Naive thymus-derived CD8-positive, alpha-beta T cell (primary cell): ENCODE data around the gene DOK5. TPM values are rescaled to one million over a fixed set of nuclear protein-coding genes. Genes with fewer than 3 reads are reported as not detected.

ENCODE experiments used
- ATAC-seq, 2 donors: fragments of 150-1000 bp; cut with Tn5 transposase in 1 of 2; sonication (Bioruptor Pico), chemical (Tn5 transposase) in 1 of 2; 1 replicate in 1 of 2; 2 replicates in 1 of 2; pipeline ENCODE4 v1.10.0; 2021; ENCODE audit warnings: mild to moderate bottlenecking in 2 of 2, moderate library complexity in 2 of 2
- POLR2A ChIA-PET: fragments of 350-600 bp; sonication (Branson Sonifier 250); formaldehyde crosslinking; loops from one replicate; lab custom pipeline; 2021; ENCODE audit warnings: antibody characterized with exemption; lab: Charles Lee
- DNase-seq, 10 donors: peaks; one replicate each; pipeline versions ENCODE4 v3.0.0 to v3.0.0-alpha.2; 2020 to 2022
- H3K27ac Mint-ChIP-seq, 10 donors: one replicate each; pipeline ENCODE4 v1.8.0; 2020 to 2022; ENCODE audit warnings: mild to moderate bottlenecking in 10 of 10, mixed read lengths in 10 of 10, moderate library complexity in 4 of 10, inconsistent platforms in 1 of 10
- H3K27me3 Mint-ChIP-seq, 5 donors: one replicate each; pipeline ENCODE4 v1.8.0; 2021 to 2022; ENCODE audit warnings: mixed read lengths in 5 of 5
- H3K36me3 Mint-ChIP-seq, 3 donors: one replicate each; pipeline ENCODE4 v1.8.0; 2020 to 2022; ENCODE audit warnings: mixed read lengths in 3 of 3, mild to moderate bottlenecking in 2 of 3, inconsistent platforms in 1 of 3
- H3K4me1 Mint-ChIP-seq, 4 donors: one replicate each; pipeline ENCODE4 v1.8.0; 2021 to 2022; ENCODE audit warnings: mixed read lengths in 4 of 4
- H3K4me3 Mint-ChIP-seq, 10 donors: one replicate each; pipeline ENCODE4 v1.8.0; 2020 to 2022; ENCODE audit warnings: mild to moderate bottlenecking in 10 of 10, mixed read lengths in 10 of 10, moderate library complexity in 6 of 10, inconsistent platforms in 1 of 10
- H3K9me3 Mint-ChIP-seq, 9 donors: one replicate each; pipeline ENCODE4 v1.8.0; 2020 to 2022; ENCODE audit warnings: mixed read lengths in 9 of 9, mild to moderate bottlenecking in 3 of 9, inconsistent platforms in 1 of 9, moderate library complexity in 1 of 9
- polyA plus RNA-seq, 3 donors: library from polyadenylated mRNA; unstranded; fragments of 300-500 nt; fragmentation: Illumina TruSeq; gene quantifications; one replicate each; pipeline ENCODE4 v1.2.3, GENCODE V29; 2021
- total RNA-seq, 8 experiments: library from RNA in 2 of 8; stranded (reverse) in 2 of 8; gene quantifications; one replicate each; pipeline ENCODE4 v1.2.3 and lab custom pipeline; 2021 to 2026

The DOK5 gene
- total and polyA plus RNA-seq, 5 experiments from 2014 or later, result not detected

- Mint-ChIP-seq H3K9me3 (peaks cover 0 to 3% (median 0%) of the 10 kb centered on the region in 9 donors), H3K36me3 (no peaks in the 10 kb centered on the region), H3K27ac (peak overlapping the region in 1 of 10 donors; percentile 53), H3K4me3 (no peak overlapping the region), H3K4me1 (no peaks in the 10 kb centered on the region), H3K27me3 (peaks cover 3 to 34% (median 8%) of the 10 kb centered on the region in 5 donors)
- no peak for ATAC-seq
- POLR2A ChIA-PET, result no interaction called here
- DNase-seq, result no peak
These were observed 143.8 kb downstream of the DOK5 start for GRCh38 chr20:54619181-54619580.

- Mint-ChIP-seq H3K36me3 (no peaks in the 10 kb centered on the region), H3K4me3 (no peak overlapping the region)
- POLR2A ChIA-PET, result no interaction called here
These were observed 144.3 kb downstream of the DOK5 start for GRCh38 chr20:54619682-54620081.

GRCh38 chr20:54620611-54621010 lies 145.2 kb downstream of the DOK5 start:
- Mint-ChIP-seq H3K9me3 (peaks cover 0 to 3% (median 0%) of the 10 kb centered on the region in 9 donors), H3K4me3 (no peak overlapping the region), H3K36me3 (no peaks in the 10 kb centered on the region), H3K27ac (no peak overlapping the region), H3K27me3 (peaks cover 2 to 34% (median 5%) of the 10 kb centered on the region in 5 donors), H3K4me1 (no peaks in the 10 kb centered on the region)
- no peak for DNase-seq
- POLR2A ChIA-PET, result no interaction called here
- no peak for ATAC-seq

More at GRCh38 chr20:54619682-54620081, 144.3 kb downstream of the DOK5 start:
- Mint-ChIP-seq H3K27ac (no peak overlapping the region), H3K4me1 (no peaks in the 10 kb centered on the region), H3K9me3 (peaks cover 0 to 3% (median 0%) of the 10 kb centered on the region in 9 donors), H3K27me3 (peaks cover 3 to 34% (median 8%) of the 10 kb centered on the region in 5 donors)
- ATAC-seq (no peak), DNase-seq (no peak)

GRCh38 chr20:54622333-54623295 lies 147.2 kb downstream of the DOK5 start:
- DNase-seq (no peak), ATAC-seq (no peak)
- no peaks in the 10 kb centered on the region for H3K36me3 Mint-ChIP-seq
- H3K4me1 Mint-ChIP-seq, result no peaks in the 10 kb centered on the region
- H3K9me3 Mint-ChIP-seq, result no peaks in the 10 kb centered on the region
- no peak overlapping the region for H3K27ac Mint-ChIP-seq
- peaks cover 3 to 33% (median 14%) of the 10 kb centered on the region in 5 donors for H3K27me3 Mint-ChIP-seq
- H3K4me3 Mint-ChIP-seq, result no peak overlapping the region
- POLR2A ChIA-PET, result no interaction called here

- DNase-seq (no peak), ATAC-seq (no peak)
- H3K27ac Mint-ChIP-seq, result no peak overlapping the region
- H3K4me1 Mint-ChIP-seq, result no peaks in the 10 kb centered on the region
- POLR2A ChIA-PET, result no interaction called here
- no peaks in the 10 kb centered on the region for H3K36me3 Mint-ChIP-seq
- no peak overlapping the region for H3K4me3 Mint-ChIP-seq
- H3K27me3 Mint-ChIP-seq, result peaks cover 3 to 26% (median 14%) of the 10 kb centered on the region in 5 donors
- no peaks in the 10 kb centered on the region for H3K9me3 Mint-ChIP-seq
These were observed 148.7 kb downstream of the DOK5 start for GRCh38 chr20:54623991-54624569.

GRCh38 chr20:54624706-54625390 lies 149.5 kb downstream of the DOK5 start:
- ATAC-seq (no peak), DNase-seq (no peak)
- POLR2A ChIA-PET, result no interaction called here
- Mint-ChIP-seq H3K27me3 (peaks cover 3 to 28% (median 14%) of the 10 kb centered on the region in 5 donors), H3K36me3 (no peaks in the 10 kb centered on the region), H3K9me3 (no peaks in the 10 kb centered on the region), H3K4me3 (no peak overlapping the region), H3K27ac (no peak overlapping the region), H3K4me1 (no peaks in the 10 kb centered on the region)

- H3K27me3 Mint-ChIP-seq, result peaks cover 3 to 29% (median 14%) of the 10 kb centered on the region in 5 donors
These were observed 150.1 kb downstream of the DOK5 start for GRCh38 chr20:54625497-54625896.

GRCh38 chr20:54626126-54626525 lies 150.7 kb downstream of the DOK5 start:
- H3K27ac Mint-ChIP-seq, result peak overlapping the region in 1 of 10 donors; percentile 56
- no peak for ATAC-seq
- H3K36me3 Mint-ChIP-seq, result no peaks in the 10 kb centered on the region
- DNase-seq, result no peak
- H3K4me1 Mint-ChIP-seq, result no peaks in the 10 kb centered on the region
- H3K9me3 Mint-ChIP-seq, result no peaks in the 10 kb centered on the region
- no peak overlapping the region for H3K4me3 Mint-ChIP-seq
- POLR2A ChIA-PET, result no interaction called here
- peaks cover 4 to 30% (median 10%) of the 10 kb centered on the region in 5 donors for H3K27me3 Mint-ChIP-seq

More at GRCh38 chr20:54625497-54625896, 150.1 kb downstream of the DOK5 start:
- ATAC-seq (no peak), DNase-seq (no peak)
- no peaks in the 10 kb centered on the region for H3K36me3 Mint-ChIP-seq
- H3K27ac Mint-ChIP-seq, result no peak overlapping the region
- POLR2A ChIA-PET, result no interaction called here
- no peaks in the 10 kb centered on the region for H3K9me3 Mint-ChIP-seq
- H3K4me3 Mint-ChIP-seq, result no peak overlapping the region
- no peaks in the 10 kb centered on the region for H3K4me1 Mint-ChIP-seq

- ATAC-seq, result no peak
- peaks cover 3 to 34% (median 7%) of the 10 kb centered on the region in 5 donors for H3K27me3 Mint-ChIP-seq
- DNase-seq, result no peak
- peaks cover 0 to 4% (median 0%) of the 10 kb centered on the region in 4 donors for H3K4me1 Mint-ChIP-seq
- H3K27ac Mint-ChIP-seq, result no peak overlapping the region
- POLR2A ChIA-PET, result no interaction called here
- no peaks in the 10 kb centered on the region for H3K9me3 Mint-ChIP-seq
- H3K36me3 Mint-ChIP-seq, result no peaks in the 10 kb centered on the region
- no peak overlapping the region for H3K4me3 Mint-ChIP-seq
These were observed 154.2 kb downstream of the DOK5 start for GRCh38 chr20:54629632-54630031.

GRCh38 chr20:54630582-54630981 lies 155.2 kb downstream of the DOK5 start:
- POLR2A ChIA-PET, result no interaction called here
- Mint-ChIP-seq H3K36me3 (no peaks in the 10 kb centered on the region), H3K9me3 (no peaks in the 10 kb centered on the region), H3K4me3 (no peak overlapping the region), H3K4me1 (peaks cover 0 to 4% (median 0%) of the 10 kb centered on the region in 4 donors), H3K27me3 (peaks cover 3 to 40% (median 7%) of the 10 kb centered on the region in 5 donors), H3K27ac (no peak overlapping the region)
- ATAC-seq, result no peak
- DNase-seq, result no peak

- Mint-ChIP-seq H3K4me1 (peaks cover 0 to 4% (median 0%) of the 10 kb centered on the region in 4 donors), H3K9me3 (no peaks in the 10 kb centered on the region), H3K27ac (no peak overlapping the region), H3K27me3 (peaks cover 3 to 35% (median 4%) of the 10 kb centered on the region in 5 donors), H3K4me3 (no peak overlapping the region), H3K36me3 (no peaks in the 10 kb centered on the region)
- DNase-seq, result no peak
- ATAC-seq, result no peak
- POLR2A ChIA-PET, result no interaction called here
These were observed 155.7 kb downstream of the DOK5 start for GRCh38 chr20:54631059-54631458.

GRCh38 chr20:54633374-54634355 lies 158.3 kb downstream of the DOK5 start:
- H3K4me3 Mint-ChIP-seq, result no peak overlapping the region
- no peaks in the 10 kb centered on the region for H3K36me3 Mint-ChIP-seq
- H3K27me3 Mint-ChIP-seq, result peaks cover 4 to 23% (median 13%) of the 10 kb centered on the region in 5 donors
- H3K9me3 Mint-ChIP-seq, result no peaks in the 10 kb centered on the region
- no peak overlapping the region for H3K27ac Mint-ChIP-seq
- no peak for DNase-seq
- H3K4me1 Mint-ChIP-seq, result peaks cover 0 to 4% (median 0%) of the 10 kb centered on the region in 4 donors
- POLR2A ChIA-PET, result no interaction called here
- ATAC-seq, result no peak
